Stimulated activated CD8-positive, alpha-beta memory T cell treated with anti-CD3 and anti-CD28 coated beads, Interleukin-4, amount 100 ng/mL, for 1 hour (primary cell): Measurements from ENCODE around the gene DOCK7.
"Not testable (repeated sequence)": the region's sequence is repeated elsewhere in the genome, so short reads cannot be mapped to it uniquely, and the experiment has no call there.

Experiments used
- DNase-seq, 2 donors: peaks; one replicate each; pipeline ENCODE4 v3.0.0-alpha.2; 2020; ENCODE audit warnings: low read depth in 2 of 2, low spot score in 1 of 2

The DOCK7 gene

GRCh38 chr1:62613890-62614289 is 74.3 kb downstream of the DOCK7 start:
- no peak for DNase-seq

- DNase-seq, result no peak
Observed at GRCh38 chr1:62613325-62613727, 74.9 kb downstream of the DOCK7 start.

- no peak for DNase-seq
Observed at GRCh38 chr1:62612770-62613169, 75.4 kb downstream of the DOCK7 start.

GRCh38 chr1:62610588-62610987 is 77.6 kb downstream of the DOCK7 start:
- not testable (repeated sequence) for DNase-seq

- DNase-seq, result no peak
Observed at GRCh38 chr1:62608905-62609304, 79.3 kb downstream of the DOCK7 start.

GRCh38 chr1:62601457-62601856 is 86.7 kb downstream of the DOCK7 start:
- DNase-seq, result no peak

GRCh38 chr1:62599044-62599443 is 89.1 kb downstream of the DOCK7 start:
- DNase-seq, result no peak

GRCh38 chr1:62597281-62597680 is 90.9 kb downstream of the DOCK7 start, which contains the start of gene ANGPTL3:
Gene ANGPTL3 (plus strand): TSS chr1:62597520. CDS start chr1:62597567, 47 bp downstream.
- no peak for DNase-seq

GRCh38 chr1:62595647-62596046 is 92.5 kb downstream of the DOCK7 start:
- DNase-seq, result no peak

- no peak for DNase-seq
Observed at GRCh38 chr1:62593825-62594394, 94.3 kb downstream of the DOCK7 start.

GRCh38 chr1:62590970-62591368 is 97.2 kb downstream of the DOCK7 start:
- no peak for DNase-seq

GRCh38 chr1:62590255-62590969 is 97.8 kb downstream of the DOCK7 start:
- DNase-seq, result no peak

- no peak for DNase-seq
Observed at GRCh38 chr1:62589321-62589720, 98.9 kb downstream of the DOCK7 start.

- no peak for DNase-seq
Observed at GRCh38 chr1:62588000-62588399, 100.2 kb downstream of the DOCK7 start.

GRCh38 chr1:62585469-62586155 is 102.6 kb downstream of the DOCK7 start:
- no peak for DNase-seq

GRCh38 chr1:62573675-62574074 is 114.5 kb downstream of the DOCK7 start:
- no peak for DNase-seq

GRCh38 chr1:62572476-62572875 is 115.7 kb downstream of the DOCK7 start:
- DNase-seq, result no peak

- not testable (repeated sequence) for DNase-seq
Observed at GRCh38 chr1:62571517-62571916, 116.7 kb downstream of the DOCK7 start.

- not testable (repeated sequence) for DNase-seq
Observed at GRCh38 chr1:62567926-62568325, 120.3 kb downstream of the DOCK7 start.

- DNase-seq, result not testable (repeated sequence)
Observed at GRCh38 chr1:62567182-62567581, 121.0 kb downstream of the DOCK7 start.

GRCh38 chr1:62561306-62561705 is 126.9 kb downstream of the DOCK7 start:
- DNase-seq, result no peak

- no peak for DNase-seq
Observed at GRCh38 chr1:62544570-62544969, 143.6 kb downstream of the DOCK7 start.
